GM18870 (cell line): Measurements from ENCODE around the gene RREB1.

Experiments used
- ATAC-seq: cut with Tn5 transposase; IDR thresholded peaks from one replicate; pipeline ENCODE4 v1.9.1; 2021; ENCODE audit warnings: moderate library complexity; ENCODE audit not compliant: unreplicated experiment

RREB1 gene

DNA sequence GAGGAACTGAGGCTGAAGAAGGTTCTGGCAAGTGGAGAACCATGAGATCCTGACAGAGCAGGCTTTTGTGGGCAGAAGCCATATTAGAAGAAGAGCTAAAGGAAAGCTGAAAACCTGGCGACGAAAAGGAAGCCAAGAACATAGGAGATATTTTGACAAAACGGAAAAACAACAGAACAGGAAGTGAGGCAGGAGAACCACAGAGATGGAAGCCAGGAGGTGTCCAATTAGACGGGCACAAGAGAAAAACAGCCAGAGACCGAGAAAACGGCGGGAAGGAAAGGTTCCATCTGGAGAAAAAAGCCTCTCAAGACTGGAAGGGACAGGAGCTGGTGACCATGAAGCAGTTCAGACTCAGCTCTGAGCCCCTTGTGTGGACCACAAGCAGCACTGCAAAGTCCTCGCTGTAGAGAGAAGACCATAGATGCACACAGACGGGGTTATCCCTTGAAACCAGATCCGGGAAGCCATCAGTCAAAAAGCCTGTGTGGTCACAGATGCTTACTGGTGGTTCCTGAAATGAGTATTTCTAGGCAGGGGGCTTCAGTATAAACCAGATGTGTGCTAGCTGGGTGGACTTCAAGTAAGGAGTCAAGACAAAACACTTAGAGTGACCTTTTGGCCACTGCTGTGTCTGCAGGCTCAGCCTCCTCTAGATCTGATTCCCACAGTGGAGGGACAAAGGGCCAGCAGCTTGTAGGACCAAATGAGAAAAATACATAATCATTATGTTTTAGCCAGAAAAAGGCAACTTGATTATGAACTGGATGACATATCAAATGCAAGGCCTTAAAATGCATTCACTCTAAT, 174.5 kb downstream of the RREB1 start:
- ATAC-seq: no peak

DNA sequence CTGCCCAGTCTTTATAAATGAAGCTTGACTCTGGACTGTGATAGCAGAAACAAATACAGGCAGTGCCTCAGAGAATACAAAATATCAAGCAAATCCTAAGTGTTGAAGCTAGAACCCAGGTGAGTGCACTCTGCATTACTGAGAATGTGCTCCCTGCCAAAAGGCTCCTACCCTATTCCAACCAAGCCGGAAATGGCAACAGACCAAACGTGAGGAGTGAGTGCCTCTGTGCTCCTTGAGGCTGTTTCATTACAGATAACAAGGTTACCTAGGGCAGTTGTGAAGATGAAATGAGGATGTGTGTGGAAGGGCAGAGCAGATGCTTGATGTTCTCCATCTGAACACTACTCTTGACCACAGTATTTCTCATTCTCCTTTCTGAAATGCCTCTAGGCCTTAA, 175.9 kb downstream of the RREB1 start:
- no peak for ATAC-seq

DNA sequence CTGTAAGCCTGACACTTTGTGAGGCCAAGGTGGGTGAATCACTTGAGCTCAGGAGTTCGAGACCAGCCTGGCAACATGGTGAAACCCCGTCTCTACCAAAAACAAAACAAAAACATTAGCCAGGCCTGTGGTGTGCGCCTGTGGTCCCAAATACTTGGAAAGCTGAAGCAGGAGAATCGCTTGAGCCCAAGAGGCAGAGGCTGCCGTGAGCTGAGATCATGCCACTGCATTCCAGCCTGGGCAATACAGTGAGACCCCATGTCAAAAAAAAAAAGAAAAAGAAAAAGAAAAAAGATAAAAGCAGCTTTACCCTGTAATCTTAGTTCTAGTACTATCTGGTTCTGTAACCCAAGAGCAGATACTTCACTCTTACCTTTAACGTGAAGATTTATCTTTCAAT, 177.7 kb downstream of the RREB1 start:
- no peak for ATAC-seq

DNA sequence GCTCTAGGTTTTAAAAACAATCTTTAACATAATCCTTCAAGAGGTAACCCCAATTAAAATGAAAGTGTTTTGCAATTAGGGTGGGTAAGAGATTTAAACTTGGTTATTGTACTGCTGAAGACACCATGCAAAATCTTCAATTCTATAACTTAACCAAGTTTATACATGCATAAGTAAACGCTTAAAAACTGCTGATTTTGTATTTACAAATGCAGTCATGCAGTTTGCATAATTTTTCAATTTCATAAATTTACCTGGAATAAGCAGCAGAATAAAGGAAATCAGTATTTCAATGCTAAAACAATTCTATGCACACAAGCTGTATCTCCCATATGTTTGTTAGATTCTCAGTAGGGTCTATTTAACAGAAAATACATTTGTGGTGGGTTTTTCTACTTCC, 182.3 kb downstream of the RREB1 start:
- no peak for ATAC-seq

DNA sequence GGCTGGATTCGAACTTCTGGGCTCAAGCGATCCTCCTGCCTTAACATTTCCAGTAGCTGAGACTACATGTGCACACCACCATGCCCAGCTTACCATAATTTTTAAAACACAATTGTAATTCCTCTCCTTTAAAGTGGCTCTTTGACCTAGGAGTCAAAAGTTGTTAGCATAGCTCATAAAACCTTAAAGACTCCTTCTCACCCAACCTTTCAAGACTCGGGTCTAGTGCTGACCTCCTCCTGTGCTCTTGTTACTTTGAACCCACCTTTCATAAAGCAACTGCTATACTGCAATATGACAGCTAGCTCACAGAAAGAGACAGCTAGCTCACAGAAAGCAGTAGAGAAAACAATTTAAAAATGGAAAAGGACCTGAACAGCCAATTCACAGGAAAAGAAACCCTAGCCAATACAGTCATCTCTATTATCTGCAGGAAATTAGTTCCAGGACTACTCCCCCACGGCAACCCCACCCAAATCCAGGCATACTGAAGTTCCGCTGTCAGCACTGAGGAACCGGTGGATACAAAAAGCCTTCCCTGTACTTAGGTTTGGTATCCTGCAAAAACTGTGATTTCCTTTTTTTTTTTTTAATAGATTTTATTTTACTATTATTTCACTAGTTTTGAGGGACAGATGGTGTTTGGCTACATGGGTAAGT, 185.0 kb downstream of the RREB1 start:
- ATAC-seq: no peak

DNA sequence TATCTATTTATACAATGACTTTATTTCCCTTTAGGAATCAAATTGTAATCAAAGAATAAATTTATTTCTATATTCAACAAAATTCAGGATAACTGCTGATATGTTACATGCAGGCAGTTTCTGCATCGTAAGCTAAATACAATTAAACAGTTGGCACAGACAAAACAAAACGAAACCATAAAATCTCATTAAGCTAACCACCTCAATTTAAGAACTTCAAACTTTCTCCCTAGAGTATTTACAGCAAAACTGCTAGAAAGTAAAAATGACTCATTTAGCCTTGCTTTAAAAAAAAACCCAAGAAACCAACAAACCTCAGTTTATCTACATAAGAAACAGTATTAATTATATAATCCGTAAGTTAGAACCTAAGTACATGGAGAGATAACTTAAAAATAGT, 188.2 kb downstream of the RREB1 start:
- no peak for ATAC-seq

DNA sequence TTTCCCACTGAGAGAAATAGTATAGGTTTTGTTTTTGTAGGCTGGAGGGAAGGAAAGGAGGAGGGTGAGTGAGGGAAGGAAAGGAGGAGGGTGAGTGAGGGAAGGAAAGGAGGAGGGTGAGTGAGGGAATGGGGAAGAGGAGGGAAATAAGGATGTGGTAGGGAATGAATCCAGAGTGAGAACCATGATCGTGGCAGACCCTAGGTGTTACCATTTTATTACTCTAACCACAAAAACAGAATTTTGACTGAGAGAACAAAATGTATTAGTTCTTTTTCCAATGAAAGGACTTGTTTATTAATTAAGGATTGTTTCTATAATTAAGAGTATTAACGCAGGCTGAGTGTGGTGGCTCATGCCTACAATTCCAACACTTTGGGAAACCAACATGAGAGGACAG, 188.8 kb downstream of the RREB1 start:
- ATAC-seq: no peak

DNA sequence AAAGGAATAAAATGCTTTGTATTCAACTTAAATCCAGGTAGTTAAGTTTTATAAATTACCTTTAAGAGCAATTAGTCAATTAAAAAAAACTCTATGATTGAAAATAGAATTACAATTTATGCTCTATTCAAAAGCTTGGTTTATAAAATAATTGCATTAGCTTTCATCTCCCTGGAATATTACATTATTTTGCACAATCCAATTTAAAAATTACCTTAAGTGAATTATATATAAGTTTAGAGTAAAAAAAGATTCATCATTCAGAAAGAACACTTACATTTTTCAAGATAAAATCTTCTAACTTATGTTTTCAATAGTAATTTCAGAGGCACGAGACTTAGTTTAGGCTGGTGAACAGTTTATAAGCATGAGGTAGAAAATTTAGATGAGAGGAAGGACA, 190.4 kb downstream of the RREB1 start:
- no peak for ATAC-seq

DNA sequence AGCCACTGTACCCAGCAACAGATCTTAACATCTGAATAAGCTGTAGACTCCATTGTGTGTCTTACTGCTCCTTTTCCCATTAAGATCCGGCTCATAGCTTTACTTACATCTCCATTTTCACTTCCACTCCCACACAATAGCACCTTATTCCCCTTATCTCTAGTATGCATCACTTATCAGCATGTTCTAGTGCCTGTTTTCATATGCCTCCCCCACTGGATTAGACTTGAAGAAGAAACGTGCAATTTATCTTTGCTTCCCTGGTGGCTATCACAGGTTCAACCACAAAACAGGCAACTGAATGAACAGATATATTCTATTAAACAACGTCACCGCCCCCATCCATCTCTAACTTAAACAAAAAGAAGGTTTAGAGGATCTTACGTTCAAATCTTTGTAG, 193.2 kb downstream of the RREB1 start:
- no peak for ATAC-seq
